Mammary epithelial cell (primary cell): ENCODE measurements around the gene CTDSP2.

ENCODE experiments used
- EZH2 ChIP-seq: IDR thresholded peaks from 2 replicates; pipeline ENCODE4 v1.6.1; 2012; ENCODE audit warnings: low read length, inconsistent platforms, borderline replicate concordance
- TF ChIP-seq, protein P1 (sequence below), 2 donors: IDR thresholded peaks in 1 of 2; conservative IDR thresholded peaks in 1 of 2; 2 replicates each; pipeline ENCODE4 v1.5.1; 2011 to 2012; ENCODE audit warnings: inconsistent platforms in 2 of 2, low read length in 2 of 2, mild to moderate bottlenecking in 2 of 2, control low read depth in 1 of 2, low read depth in 1 of 2; ENCODE audit not compliant: insufficient read depth in 1 of 2; ENCODE audit errors: extremely low read depth in 1 of 2

- TF ChIP-seq, protein P1, sequence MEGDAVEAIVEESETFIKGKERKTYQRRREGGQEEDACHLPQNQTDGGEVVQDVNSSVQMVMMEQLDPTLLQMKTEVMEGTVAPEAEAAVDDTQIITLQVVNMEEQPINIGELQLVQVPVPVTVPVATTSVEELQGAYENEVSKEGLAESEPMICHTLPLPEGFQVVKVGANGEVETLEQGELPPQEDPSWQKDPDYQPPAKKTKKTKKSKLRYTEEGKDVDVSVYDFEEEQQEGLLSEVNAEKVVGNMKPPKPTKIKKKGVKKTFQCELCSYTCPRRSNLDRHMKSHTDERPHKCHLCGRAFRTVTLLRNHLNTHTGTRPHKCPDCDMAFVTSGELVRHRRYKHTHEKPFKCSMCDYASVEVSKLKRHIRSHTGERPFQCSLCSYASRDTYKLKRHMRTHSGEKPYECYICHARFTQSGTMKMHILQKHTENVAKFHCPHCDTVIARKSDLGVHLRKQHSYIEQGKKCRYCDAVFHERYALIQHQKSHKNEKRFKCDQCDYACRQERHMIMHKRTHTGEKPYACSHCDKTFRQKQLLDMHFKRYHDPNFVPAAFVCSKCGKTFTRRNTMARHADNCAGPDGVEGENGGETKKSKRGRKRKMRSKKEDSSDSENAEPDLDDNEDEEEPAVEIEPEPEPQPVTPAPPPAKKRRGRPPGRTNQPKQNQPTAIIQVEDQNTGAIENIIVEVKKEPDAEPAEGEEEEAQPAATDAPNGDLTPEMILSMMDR (conservative IDR thresholded peaks at IDR 0.05 in 1 of 2, IDR thresholded peaks at IDR 0.05 in 1 of 2; ENCODE audit: extremely low read depth in 1 of 2, insufficient read depth in 1 of 2, low read depth in 1 of 2, low read length in 2 of 2): no peak
- no peak for TF ChIP-seq EZH2
Measured at GRCh38 chr12:57810450-57810849, 36.1 kb downstream of the CTDSP2 start.
